Activated naive CD4-positive, alpha-beta T cell treated with anti-CD3 and anti-CD28 coated beads, Interleukin-2, amount 50 U/mL, for 24 hours (primary cell): ENCODE results near the gene UBASH3B.

Experiments used
- H3K27ac Mint-ChIP-seq: one replicate; pipeline ENCODE4 v1.8.0; 2021; ENCODE audit warnings: mild to moderate bottlenecking, mixed read lengths
- H3K27me3 Mint-ChIP-seq: one replicate; pipeline ENCODE4 v1.8.0; 2021; ENCODE audit warnings: mixed read lengths
- H3K36me3 Mint-ChIP-seq: one replicate; pipeline ENCODE4 v1.8.0; 2021; ENCODE audit warnings: mixed read lengths
- H3K4me1 Mint-ChIP-seq: one replicate; pipeline ENCODE4 v1.8.0; 2021; ENCODE audit warnings: mixed read lengths
- H3K4me3 Mint-ChIP-seq: one replicate; pipeline ENCODE4 v1.8.0; 2021; ENCODE audit warnings: mild to moderate bottlenecking, mixed read lengths
- H3K9me3 Mint-ChIP-seq: one replicate; pipeline ENCODE4 v1.8.0; 2021; ENCODE audit warnings: mixed read lengths

UBASH3B gene

GRCh38 chr11:122757201-122757600 is 101.7 kb downstream of the UBASH3B start:
- H3K27me3 Mint-ChIP-seq, result no peaks in the 10 kb centered on the region
- H3K4me1 Mint-ChIP-seq, result peaks cover 58% of the 10 kb centered on the region
- no peaks in the 10 kb centered on the region for H3K9me3 Mint-ChIP-seq
- H3K36me3 Mint-ChIP-seq, result no peaks in the 10 kb centered on the region
- H3K27ac Mint-ChIP-seq, result no peak overlapping the region
- no peak overlapping the region for H3K4me3 Mint-ChIP-seq

- Mint-ChIP-seq H3K4me3 (no peak overlapping the region), H3K36me3 (peaks cover 2% of the 10 kb centered on the region), H3K27ac (no peak overlapping the region), H3K27me3 (no peaks in the 10 kb centered on the region), H3K9me3 (no peaks in the 10 kb centered on the region), H3K4me1 (peaks cover 57% of the 10 kb centered on the region)
Observed at GRCh38 chr11:122758339-122758738, 102.8 kb downstream of the UBASH3B start.

- H3K27ac Mint-ChIP-seq, result no peak overlapping the region
- peaks cover 2% of the 10 kb centered on the region for H3K36me3 Mint-ChIP-seq
- H3K9me3 Mint-ChIP-seq, result no peaks in the 10 kb centered on the region
- H3K27me3 Mint-ChIP-seq, result no peaks in the 10 kb centered on the region
- H3K4me1 Mint-ChIP-seq, result peaks cover 61% of the 10 kb centered on the region
- H3K4me3 Mint-ChIP-seq, result no peak overlapping the region
Observed at GRCh38 chr11:122758974-122759373, 103.5 kb downstream of the UBASH3B start.

GRCh38 chr11:122763108-122763507 is 107.6 kb downstream of the UBASH3B start:
- H3K36me3 Mint-ChIP-seq, result peaks cover 2% of the 10 kb centered on the region
- no peak overlapping the region for H3K4me3 Mint-ChIP-seq
- H3K27ac Mint-ChIP-seq, result no peak overlapping the region
- H3K9me3 Mint-ChIP-seq, result no peaks in the 10 kb centered on the region
- H3K4me1 Mint-ChIP-seq, result peaks cover 41% of the 10 kb centered on the region
- no peaks in the 10 kb centered on the region for H3K27me3 Mint-ChIP-seq

- H3K27me3 Mint-ChIP-seq, result no peaks in the 10 kb centered on the region
- H3K4me3 Mint-ChIP-seq, result no peak overlapping the region
Observed at GRCh38 chr11:122764371-122765090, 109.0 kb downstream of the UBASH3B start.

GRCh38 chr11:122765487-122766131 is 110.1 kb downstream of the UBASH3B start:
- Mint-ChIP-seq H3K36me3 (peaks cover 7% of the 10 kb centered on the region), H3K27ac (no peak overlapping the region), H3K27me3 (no peaks in the 10 kb centered on the region), H3K4me1 (peaks cover 31% of the 10 kb centered on the region), H3K9me3 (no peaks in the 10 kb centered on the region), H3K4me3 (no peak overlapping the region)

More at GRCh38 chr11:122764371-122765090, 109.0 kb downstream of the UBASH3B start:
- peaks cover 4% of the 10 kb centered on the region for H3K36me3 Mint-ChIP-seq
- no peak overlapping the region for H3K27ac Mint-ChIP-seq
- peaks cover 36% of the 10 kb centered on the region for H3K4me1 Mint-ChIP-seq
- H3K9me3 Mint-ChIP-seq, result no peaks in the 10 kb centered on the region

- Mint-ChIP-seq H3K36me3 (peaks cover 4% of the 10 kb centered on the region), H3K4me3 (no peak overlapping the region), H3K27me3 (no peaks in the 10 kb centered on the region), H3K9me3 (no peaks in the 10 kb centered on the region), H3K27ac (no peak overlapping the region), H3K4me1 (peaks cover 37% of the 10 kb centered on the region)
Observed at GRCh38 chr11:122769126-122769780, 113.7 kb downstream of the UBASH3B start.

- H3K9me3 Mint-ChIP-seq, result no peaks in the 10 kb centered on the region
- no peaks in the 10 kb centered on the region for H3K27me3 Mint-ChIP-seq
- H3K4me1 Mint-ChIP-seq, result peaks cover 63% of the 10 kb centered on the region
- H3K36me3 Mint-ChIP-seq, result peaks cover 10% of the 10 kb centered on the region
- no peak overlapping the region for H3K4me3 Mint-ChIP-seq
- no peak overlapping the region for H3K27ac Mint-ChIP-seq
Observed at GRCh38 chr11:122772945-122773344, 117.4 kb downstream of the UBASH3B start.

GRCh38 chr11:122773781-122774266 is 118.3 kb downstream of the UBASH3B start:
- Mint-ChIP-seq H3K9me3 (no peaks in the 10 kb centered on the region), H3K27ac (no peak overlapping the region), H3K36me3 (peaks cover 13% of the 10 kb centered on the region), H3K4me1 (peaks cover 67% of the 10 kb centered on the region), H3K27me3 (no peaks in the 10 kb centered on the region), H3K4me3 (no peak overlapping the region)

- peak overlapping the region; percentile 2 for H3K4me3 Mint-ChIP-seq
- peaks cover 61% of the 10 kb centered on the region for H3K4me1 Mint-ChIP-seq
- H3K27ac Mint-ChIP-seq, result peak overlapping the region; percentile 93
- H3K36me3 Mint-ChIP-seq, result peaks cover 14% of the 10 kb centered on the region
- no peaks in the 10 kb centered on the region for H3K27me3 Mint-ChIP-seq
- H3K9me3 Mint-ChIP-seq, result no peaks in the 10 kb centered on the region
Observed at GRCh38 chr11:122775675-122776271, 120.3 kb downstream of the UBASH3B start.

- Mint-ChIP-seq H3K9me3 (no peaks in the 10 kb centered on the region), H3K36me3 (peaks cover 14% of the 10 kb centered on the region), H3K27ac (peak overlapping the region; percentile 65), H3K4me3 (no peak overlapping the region), H3K27me3 (no peaks in the 10 kb centered on the region), H3K4me1 (peaks cover 63% of the 10 kb centered on the region)
Observed at GRCh38 chr11:122776546-122776945, 121.0 kb downstream of the UBASH3B start.

- no peaks in the 10 kb centered on the region for H3K27me3 Mint-ChIP-seq
- no peaks in the 10 kb centered on the region for H3K9me3 Mint-ChIP-seq
- peaks cover 64% of the 10 kb centered on the region for H3K4me1 Mint-ChIP-seq
- H3K36me3 Mint-ChIP-seq, result peaks cover 14% of the 10 kb centered on the region
- H3K27ac Mint-ChIP-seq, result peak overlapping the region; percentile 65
- no peak overlapping the region for H3K4me3 Mint-ChIP-seq
Observed at GRCh38 chr11:122777343-122777742, 121.8 kb downstream of the UBASH3B start.

- Mint-ChIP-seq H3K27ac (peak overlapping the region; percentile 71), H3K9me3 (no peaks in the 10 kb centered on the region), H3K4me1 (peaks cover 59% of the 10 kb centered on the region), H3K27me3 (no peaks in the 10 kb centered on the region), H3K4me3 (peak overlapping the region; percentile 26), H3K36me3 (peaks cover 19% of the 10 kb centered on the region)
Observed at GRCh38 chr11:122778148-122778547, 122.6 kb downstream of the UBASH3B start.

- Mint-ChIP-seq H3K4me1 (peaks cover 51% of the 10 kb centered on the region), H3K27ac (no peak overlapping the region), H3K4me3 (no peak overlapping the region), H3K36me3 (peaks cover 20% of the 10 kb centered on the region), H3K9me3 (no peaks in the 10 kb centered on the region), H3K27me3 (no peaks in the 10 kb centered on the region)
Observed at GRCh38 chr11:122779047-122779629, 123.6 kb downstream of the UBASH3B start.

GRCh38 chr11:122780296-122780949 is 124.9 kb downstream of the UBASH3B start:
- H3K27ac Mint-ChIP-seq, result no peak overlapping the region
- H3K27me3 Mint-ChIP-seq, result no peaks in the 10 kb centered on the region
- no peaks in the 10 kb centered on the region for H3K9me3 Mint-ChIP-seq
- no peak overlapping the region for H3K4me3 Mint-ChIP-seq
- peaks cover 20% of the 10 kb centered on the region for H3K36me3 Mint-ChIP-seq
- H3K4me1 Mint-ChIP-seq, result peaks cover 38% of the 10 kb centered on the region
